HG02870 (cell line): ENCODE measurements around the gene MYO7B.

ENCODE experiments used
- ATAC-seq: cut with Tn5 transposase; IDR thresholded peaks from one replicate; pipeline ENCODE4 v1.9.1; 2021; ENCODE audit warnings: mild to moderate bottlenecking, moderate library complexity; ENCODE audit not compliant: unreplicated experiment

Gene MYO7B

DNA sequence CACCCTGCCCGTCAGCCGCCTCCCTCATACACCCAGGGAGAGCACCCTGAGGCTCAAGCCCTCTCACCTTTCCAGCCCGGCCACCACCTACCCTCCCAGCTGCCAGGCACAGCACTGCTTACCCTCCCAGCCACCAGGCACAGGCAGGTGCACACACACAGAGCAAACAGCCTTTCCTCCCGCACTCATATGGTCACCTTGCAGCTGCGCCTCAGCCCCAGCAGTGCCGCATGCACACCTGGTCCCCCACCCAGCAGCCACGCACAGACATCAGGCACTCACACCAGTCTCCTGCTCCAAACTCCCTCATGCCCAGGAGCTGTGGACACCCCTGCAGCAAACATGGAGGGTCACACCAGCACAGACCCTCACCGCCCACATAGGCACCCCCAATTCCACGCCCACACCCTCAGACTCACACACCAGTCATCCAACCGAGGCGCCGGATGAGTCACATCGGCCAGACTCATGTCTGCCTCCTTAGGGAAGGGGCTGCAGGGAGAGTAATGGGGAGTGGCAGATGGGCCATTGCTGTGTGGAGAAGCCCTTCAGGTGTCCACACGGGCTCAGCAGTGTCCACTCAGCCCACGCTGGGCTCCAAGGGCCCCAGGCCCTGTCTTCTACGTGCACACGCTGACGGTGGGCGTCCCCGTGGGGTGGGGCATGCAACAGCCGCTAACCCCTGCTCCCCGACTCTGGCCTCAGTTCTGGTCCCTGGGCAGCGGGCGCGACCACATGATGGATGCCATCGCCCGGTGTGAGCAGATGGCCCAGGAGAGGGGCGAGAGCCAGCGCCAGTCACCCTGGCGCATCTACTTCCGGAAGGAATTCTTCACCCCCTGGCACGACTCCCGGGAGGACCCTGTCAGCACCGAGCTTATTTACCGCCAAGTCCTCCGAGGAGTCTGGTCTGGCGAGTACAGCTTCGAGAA is 88.2 kb downstream of the MYO7B start:
- no peak for ATAC-seq

- no peak for ATAC-seq
These were observed 88.9 kb downstream of the MYO7B start for GRCh38 chr2:127624320-127624755.

- no peak for ATAC-seq
These were observed 89.5 kb downstream of the MYO7B start for GRCh38 chr2:127624756-127625571.

DNA sequence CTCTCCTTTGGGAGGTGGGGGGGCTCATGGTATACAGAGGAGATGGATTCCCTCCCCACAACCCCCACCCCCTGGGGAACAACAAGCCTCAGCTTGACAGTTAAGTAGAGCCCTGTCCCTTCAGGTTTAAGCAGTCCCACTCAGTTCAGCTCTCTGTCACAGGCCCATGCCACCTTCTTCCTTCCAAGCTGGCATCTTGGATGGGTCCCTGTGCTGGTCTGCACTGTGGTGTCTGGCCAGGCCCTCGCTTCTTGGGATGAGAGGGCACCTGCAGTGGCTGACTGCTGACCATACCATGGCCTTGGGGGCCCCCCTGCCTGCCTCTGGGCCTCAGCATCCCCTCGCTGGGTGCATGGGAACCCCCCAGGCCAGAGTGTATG is 90.1 kb downstream of the MYO7B start:
- no peak for ATAC-seq

DNA sequence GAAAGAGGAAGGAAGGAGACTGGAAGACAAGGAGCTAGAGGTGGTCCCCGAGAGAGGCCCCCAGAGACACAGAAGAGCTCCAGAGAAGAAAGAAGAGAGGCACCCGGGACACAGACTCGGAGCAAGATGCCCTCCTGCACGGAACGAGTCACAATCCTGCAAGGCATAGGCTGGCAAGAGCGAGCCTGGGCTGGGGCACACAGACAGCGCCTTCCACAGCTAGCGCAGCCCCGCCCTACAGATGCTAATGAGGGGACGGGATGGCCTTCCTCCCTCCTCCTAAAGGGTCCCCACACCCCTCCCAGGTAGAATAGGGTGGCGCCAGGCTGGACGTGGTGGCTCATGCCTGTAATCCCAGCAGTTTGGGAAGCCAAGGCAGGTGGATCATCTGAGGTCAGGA is 90.7 kb downstream of the MYO7B start:
- ATAC-seq = no peak

GRCh38 chr2:127626917-127627739 is 91.6 kb downstream of the MYO7B start:
- no peak for ATAC-seq

DNA sequence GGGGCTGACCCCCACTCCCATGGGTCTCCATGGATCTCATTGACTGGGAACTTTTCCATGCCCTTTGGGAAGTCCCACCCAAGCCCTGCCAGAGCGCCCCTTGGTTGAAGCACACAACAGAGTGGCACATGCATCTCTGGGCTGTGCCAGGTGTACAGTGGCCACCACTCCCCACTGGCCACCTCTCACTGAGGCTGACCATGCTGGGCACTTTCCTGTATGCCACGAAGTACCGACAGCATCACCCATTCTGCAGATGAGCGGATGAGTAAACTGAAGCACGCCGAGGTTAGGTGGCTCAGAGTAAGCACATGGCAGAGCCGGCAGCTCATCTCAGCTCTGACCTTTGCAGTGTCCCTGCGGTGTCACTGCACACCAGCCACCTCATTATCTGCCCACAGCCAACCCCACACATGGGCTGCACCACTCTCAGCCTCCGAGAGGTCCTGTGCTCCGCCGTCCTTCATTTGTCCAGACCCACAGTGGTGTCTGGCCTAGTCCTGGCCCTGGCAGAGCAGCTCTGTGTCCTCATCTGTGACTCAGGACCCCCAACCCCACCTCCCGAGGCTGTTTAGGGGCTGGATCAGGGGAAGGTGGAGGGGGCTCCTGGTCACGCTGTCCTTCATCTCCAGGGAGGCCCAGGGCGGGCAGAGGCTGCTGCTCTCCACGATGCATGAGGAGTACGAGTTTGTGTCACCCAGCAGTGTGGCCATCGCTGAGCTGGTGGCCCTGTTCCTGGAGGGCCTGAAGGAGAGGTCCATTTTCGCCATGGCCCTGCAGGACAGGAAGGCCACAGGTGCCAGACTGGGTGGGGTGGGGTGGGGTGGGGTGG is 92.5 kb downstream of the MYO7B start:
- no peak for ATAC-seq

DNA sequence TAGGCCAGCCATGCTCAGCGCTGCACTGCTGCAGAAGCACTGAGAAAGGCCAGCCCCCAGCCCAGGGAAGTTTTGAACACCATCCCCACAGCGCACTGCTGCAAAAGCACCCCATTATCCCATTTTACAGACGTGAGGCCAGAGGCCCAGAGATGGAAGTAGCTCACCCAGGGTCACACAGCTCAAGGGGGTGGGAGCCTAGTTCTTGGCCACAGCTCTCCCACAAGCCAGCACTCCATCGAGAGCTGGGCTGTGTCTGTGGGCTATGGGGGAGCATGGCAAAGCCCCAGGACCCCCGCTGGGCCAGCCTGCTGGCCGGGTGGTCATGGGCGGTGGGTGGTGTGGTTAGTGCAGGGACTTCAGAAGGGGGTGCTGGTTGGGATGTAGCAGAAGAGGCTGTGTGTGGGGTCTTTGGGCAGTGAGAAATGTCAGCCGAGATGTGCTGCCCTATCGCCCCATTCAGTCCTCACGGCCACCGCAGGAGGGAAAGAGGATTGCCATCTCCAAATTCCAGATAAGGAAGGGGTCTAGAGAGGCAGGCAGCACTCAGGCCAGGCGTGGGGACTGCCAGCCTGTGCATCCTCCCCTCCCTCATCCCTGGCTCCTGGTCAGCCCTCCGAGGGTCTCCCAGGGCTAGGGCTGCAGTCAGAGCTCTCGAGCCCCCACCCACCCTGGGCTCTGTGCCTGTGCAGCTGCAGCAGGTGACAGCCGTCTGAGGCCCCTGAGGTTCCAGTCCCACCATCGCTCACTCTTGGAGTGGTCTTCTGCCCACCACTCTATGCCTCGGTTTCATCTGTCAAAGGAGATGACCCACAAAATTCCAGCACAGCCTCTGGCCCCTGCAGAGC is 93.5 kb downstream of the MYO7B start:
- ATAC-seq = no peak

- no peak for ATAC-seq
These were observed 94.2 kb downstream of the MYO7B start for GRCh38 chr2:127629637-127630036.

GRCh38 chr2:127630096-127630863 is 94.8 kb downstream of the MYO7B start:
- ATAC-seq = no peak

- ATAC-seq = no peak
These were observed 95.5 kb downstream of the MYO7B start for GRCh38 chr2:127630864-127631540.

GRCh38 chr2:127631541-127631996 is 96.1 kb downstream of the MYO7B start:
- ATAC-seq = no peak

DNA sequence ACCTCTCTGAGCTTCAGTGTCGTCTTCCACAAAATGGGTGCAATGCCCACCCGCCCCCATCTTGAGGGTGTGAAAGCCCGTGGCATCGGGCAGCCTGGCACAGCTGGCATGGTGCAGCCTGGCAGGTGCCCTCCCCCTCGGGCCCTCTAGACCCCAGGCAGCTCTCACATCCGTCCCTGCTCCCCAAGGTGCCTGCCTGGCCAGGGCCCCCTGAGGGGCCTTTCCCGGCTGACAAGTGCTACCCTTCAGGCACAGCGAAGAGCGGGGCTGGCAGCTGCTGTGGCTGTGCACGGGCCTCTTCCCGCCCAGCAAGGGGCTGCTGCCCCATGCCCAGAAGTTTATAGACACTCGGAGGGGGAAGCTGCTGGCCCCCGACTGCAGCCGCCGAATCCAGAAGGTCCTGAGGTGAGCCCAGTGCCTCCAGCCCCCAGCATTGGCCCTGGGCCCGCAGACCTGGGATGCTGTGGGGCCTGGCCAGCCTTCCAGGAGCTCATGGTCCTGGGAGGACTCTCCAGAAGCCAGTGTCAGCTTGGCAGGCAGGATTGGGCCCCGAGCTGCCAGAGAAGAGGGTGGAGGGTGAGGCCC is 96.6 kb downstream of the MYO7B start:
- no peak for ATAC-seq

DNA sequence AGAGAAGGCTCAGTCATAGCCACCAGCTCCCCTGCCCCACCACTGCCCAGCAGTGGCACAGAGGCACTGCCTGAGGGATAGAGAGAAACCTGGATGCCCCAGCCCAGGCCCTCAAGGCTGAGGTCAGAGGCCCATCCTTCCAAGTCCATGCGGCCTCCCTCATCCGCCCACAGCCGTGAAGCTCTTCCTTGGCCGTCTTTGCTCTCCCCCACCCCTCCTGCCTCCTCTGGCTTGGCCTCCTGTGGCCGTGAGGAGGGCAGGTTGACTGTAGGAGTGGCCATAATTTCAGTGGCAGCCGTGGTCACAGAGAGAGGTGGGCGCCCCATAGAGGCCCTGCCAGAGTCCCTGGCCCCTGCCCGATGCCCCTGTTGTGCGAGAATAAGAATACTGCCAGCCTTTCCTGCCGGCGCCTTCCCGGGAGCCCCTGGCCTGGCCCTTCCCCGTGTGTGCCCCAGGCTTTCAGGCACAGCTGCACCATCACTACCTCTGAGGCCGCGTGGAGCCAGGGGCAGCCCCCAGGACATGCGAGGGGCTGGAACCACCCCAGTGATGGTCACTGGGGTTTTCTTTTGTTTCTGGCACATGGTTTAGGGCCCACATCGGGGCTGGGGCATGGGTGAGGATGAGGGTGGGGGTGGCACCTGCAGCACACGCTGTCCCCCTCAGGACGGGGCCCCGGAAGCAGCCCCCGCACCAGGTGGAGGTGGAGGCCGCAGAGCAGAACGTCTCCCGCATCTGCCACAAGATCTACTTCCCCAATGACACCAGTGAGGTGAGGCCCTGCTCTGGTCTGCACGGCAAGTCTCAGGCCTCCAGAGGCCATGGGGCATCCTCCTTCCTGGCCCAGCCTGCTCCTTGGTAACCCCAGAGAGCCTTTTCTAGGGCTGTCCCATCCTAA is 97.4 kb downstream of the MYO7B start:
- peak; percentile 60 for ATAC-seq

DNA sequence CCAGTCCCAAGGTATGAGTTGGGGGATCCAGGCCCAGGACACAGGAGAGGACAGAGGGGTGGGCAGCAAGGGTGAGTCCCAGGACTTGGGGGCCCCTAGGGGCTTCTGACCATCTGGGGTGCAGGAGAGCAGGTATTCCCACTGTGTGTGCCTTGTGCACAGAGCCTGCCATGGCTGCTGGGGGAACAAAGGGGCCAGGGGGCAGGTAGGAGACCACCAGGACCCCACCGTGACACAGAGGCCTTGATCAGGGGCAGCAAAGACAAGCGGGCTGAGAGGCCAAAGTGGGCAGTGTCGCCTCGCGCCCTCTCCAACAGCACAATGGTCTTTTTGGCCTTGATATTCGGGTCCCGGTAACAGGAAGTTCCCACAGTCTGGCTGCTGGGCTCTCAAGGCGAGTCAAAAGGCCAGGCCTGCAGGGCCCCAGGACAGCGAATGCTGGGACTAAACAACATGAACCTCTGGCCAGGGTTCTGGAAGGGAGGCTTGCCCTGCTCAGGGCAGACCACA is 98.1 kb downstream of the MYO7B start:
- ATAC-seq = no peak

DNA sequence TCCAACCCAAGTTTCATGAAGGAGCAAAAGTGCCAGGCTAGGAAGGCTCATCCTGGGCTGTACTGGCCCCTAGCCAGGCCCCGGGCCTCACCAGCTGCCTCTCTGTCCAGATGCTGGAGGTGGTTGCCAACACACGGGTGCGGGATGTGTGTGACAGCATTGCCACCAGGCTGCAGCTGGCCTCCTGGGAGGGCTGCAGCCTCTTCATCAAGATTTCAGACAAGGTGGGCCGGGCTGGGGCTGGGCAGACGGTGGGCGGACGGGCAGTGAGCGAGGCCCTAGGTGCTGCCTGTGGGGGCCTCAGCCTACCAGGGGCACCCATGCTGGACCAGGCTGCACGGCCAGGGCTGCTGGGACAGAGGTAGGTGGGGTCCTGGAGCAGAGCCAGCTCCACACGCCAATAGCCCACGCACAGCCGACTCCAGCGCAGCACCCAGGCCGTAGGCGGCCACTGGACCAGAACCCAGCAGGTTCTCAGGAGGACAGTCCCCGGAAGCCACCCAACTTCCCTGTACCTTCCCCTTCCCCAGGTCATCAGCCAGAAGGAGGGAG is 98.7 kb downstream of the MYO7B start:
- ATAC-seq = no peak
